ENCODE results near the gene LTBP3.

LTBP3 gene

GRCh38 chr11:65491614-65492386 lies 66.4 kb downstream of the LTBP3 start (continued):
- TF ChIP-seq ZBTB21 (tag by site-specific recombination; IDR thresholded peaks at IDR 0.05) (peak; percentile 29; the same call in 1 of the 2 replicates), ZNF555 (tag by site-specific recombination; conservative IDR thresholded peaks at IDR 0.05) (no peak), ZNF747 (tag by site-specific recombination; IDR thresholded peaks at IDR 0.05) (no peak), ZNF324 (tag by site-specific recombination; IDR thresholded peaks at IDR 0.05) (0 out of 2 replicates have a peak, but pooled peaks have one; percentile 50), ZNF610 (tag by site-specific recombination; IDR thresholded peaks at IDR 0.05; ENCODE audit: borderline replicate concordance) (no peak), ZNF518A (tag by site-specific recombination; conservative IDR thresholded peaks at IDR 0.05; ENCODE audit: low read depth) (no peak), ZNF146 (tag by site-specific recombination; IDR thresholded peaks at IDR 0.05) (no peak), ZBTB48 (tag by site-specific recombination; IDR thresholded peaks at IDR 0.05) (peak; percentile 99), ZSCAN4 (tag by site-specific recombination; IDR thresholded peaks at IDR 0.05) (peak; percentile 68; the same call in 1 of the 2 replicates), HIC1 (tag by site-specific recombination; IDR thresholded peaks at IDR 0.05) (peak; percentile 95), SCRT2 (tag by site-specific recombination; IDR thresholded peaks at IDR 0.05) (peak; percentile 72), PRDM10 (tag by site-specific recombination; IDR thresholded peaks at IDR 0.05) (peak; percentile 99), ZIC2 (tag by site-specific recombination; IDR thresholded peaks at IDR 0.05) (peak; percentile 99), ZNF580 (tag by site-specific recombination; IDR thresholded peaks at IDR 0.05) (peak; percentile 22; the same call in 1 of the 2 replicates), ZNF843 (tag by site-specific recombination; IDR thresholded peaks at IDR 0.05) (peak; percentile 45; the same call in 1 of the 2 replicates), ZFP69B (tag by site-specific recombination; IDR thresholded peaks at IDR 0.05) (peak; percentile 79), PRDM4 (tag by site-specific recombination; IDR thresholded peaks at IDR 0.05) (no peak), ZBTB8A (tag by site-specific recombination; IDR thresholded peaks at IDR 0.05) (peak; percentile 95), REST (tag by site-specific recombination; IDR thresholded peaks at IDR 0.05) (no peak; the same call in 1 of the 2 replicates)

Data from HEK293 (cell line).